Coronary artery (tissue), 2 donors: Measurements from ENCODE around the gene YBX3.

ENCODE experiments used
- DNase-seq: peaks from one replicate; pipeline ENCODE4 v3.0.0-alpha.2; 2017; ENCODE audit warnings: low spot score
- H3K27ac ChIP-seq, 2 donors: fragments of 200-600 bp; sonication (generic); one replicate each; pipeline ENCODE4 v1.5.1; 2016 to 2019
- H3K4me3 ChIP-seq: fragments of 200-600 bp; sonication (generic); 2 replicates; pipeline ENCODE4 v1.5.1; 2016; ENCODE audit warnings: mild to moderate bottlenecking, moderate library complexity
- CTCF ChIP-seq: fragments of 200-600 bp; sonication (generic); IDR thresholded peaks from one replicate; pipeline ENCODE4 v1.5.1; 2019; ENCODE audit warnings: antibody characterized with exemption

Gene YBX3

GRCh38 chr12:10663869-10664268 lies 59.3 kb downstream of the YBX3 start:
- H3K4me3 ChIP-seq: no peak overlapping the region
- DNase-seq: no peak
- no peak overlapping the region for H3K27ac ChIP-seq
- no peak for TF ChIP-seq CTCF

GRCh38 chr12:10661338-10661737 lies 61.8 kb downstream of the YBX3 start:
- TF ChIP-seq CTCF: no peak
- DNase-seq: no peak

GRCh38 chr12:10654003-10654402 lies 69.1 kb downstream of the YBX3 start:
- no peak for TF ChIP-seq CTCF
- Histone ChIP-seq H3K27ac (no peak overlapping the region), H3K4me3 (no peak overlapping the region)
- no peak for DNase-seq

More at GRCh38 chr12:10661338-10661737, 61.8 kb downstream of the YBX3 start:
- no peak overlapping the region for H3K4me3 ChIP-seq
- H3K27ac ChIP-seq: no peak overlapping the region

- no peak for DNase-seq
- H3K27ac ChIP-seq: no peak overlapping the region
- TF ChIP-seq CTCF: no peak
- no peak overlapping the region for H3K4me3 ChIP-seq
These were observed 70.9 kb downstream of the YBX3 start for GRCh38 chr12:10652192-10652591.
